Mesendoderm (in vitro differentiated cells): Measurements from ENCODE around the gene TSPEAR.
"Not testable (repeated sequence)": the region's sequence is repeated elsewhere in the genome, so short reads cannot be mapped to it uniquely, and the experiment has no call there.

Experiments used
- DNase-seq: peaks from one replicate; pipeline ENCODE4 v3.0.0; 2013
- H2AK5ac ChIP-seq: 2 replicates; pipeline ENCODE4 v1.6.1; 2013; ENCODE audit warnings: low read length, inconsistent platforms
- H2BK120ac ChIP-seq: 2 replicates; pipeline ENCODE4 v1.6.1; 2013; ENCODE audit warnings: low read depth, mild to moderate bottlenecking, low read length, moderate library complexity, mixed read lengths
- H2BK15ac ChIP-seq: replicated peaks from 2 replicates; pipeline ENCODE4 v1.6.1; 2013; ENCODE audit warnings: low read depth, mild to moderate bottlenecking, moderate library complexity
- H2BK5ac ChIP-seq: 2 replicates; pipeline ENCODE4 v1.6.1; 2013; ENCODE audit warnings: low read length, inconsistent platforms
- H3K18ac ChIP-seq: 2 replicates; pipeline ENCODE4 v1.6.1; 2013; ENCODE audit warnings: mild to moderate bottlenecking, low read length, mixed read lengths
- H3K23ac ChIP-seq: one replicate; pipeline ENCODE4 v1.6.1; 2013; ENCODE audit warnings: low read length
- H3K27ac ChIP-seq: 2 replicates; pipeline ENCODE4 v1.5.1; 2013; ENCODE audit warnings: low read depth, mild to moderate bottlenecking, inconsistent platforms, low read length, moderate library complexity
- H3K27me3 ChIP-seq: 2 replicates; pipeline ENCODE4 v1.6.1; 2013; ENCODE audit warnings: low read length, control low read depth, mild to moderate bottlenecking, inconsistent platforms; ENCODE audit not compliant: insufficient read depth, poor library complexity
- H3K36me3 ChIP-seq: 2 replicates; pipeline ENCODE4 v1.6.1; 2013; ENCODE audit warnings: low read length, inconsistent platforms; ENCODE audit not compliant: control insufficient read depth, insufficient read depth
- H3K4ac ChIP-seq: one replicate; pipeline ENCODE4 v1.6.1; 2013; ENCODE audit warnings: low read depth, mild to moderate bottlenecking, low read length, moderate library complexity
- H3K4me1 ChIP-seq: 2 replicates; pipeline ENCODE4 v1.6.1; 2013; ENCODE audit warnings: low read depth, low read length, inconsistent platforms; ENCODE audit not compliant: control insufficient read depth
- H3K4me2 ChIP-seq: 2 replicates; pipeline ENCODE4 v1.6.1; 2013; ENCODE audit warnings: low read length
- H3K4me3 ChIP-seq: 2 replicates; pipeline ENCODE4 v1.5.1; 2013; ENCODE audit warnings: mild to moderate bottlenecking, low read length
- H3K56ac ChIP-seq: one replicate; pipeline ENCODE4 v1.6.1; 2013; ENCODE audit warnings: low read length
- H3K79me1 ChIP-seq: 2 replicates; pipeline ENCODE4 v1.6.1; 2013; ENCODE audit warnings: low read length, inconsistent platforms
- H3K79me2 ChIP-seq: 2 replicates; pipeline ENCODE4 v1.6.1; 2013; ENCODE audit warnings: mild to moderate bottlenecking, low read length; ENCODE audit not compliant: control insufficient read depth, insufficient read depth
- H3K9ac ChIP-seq: 2 replicates; pipeline ENCODE4 v1.6.1; 2013; ENCODE audit warnings: low read length, inconsistent platforms
- H4K5ac ChIP-seq: one replicate; pipeline ENCODE4 v1.6.1; 2013; ENCODE audit warnings: low read length
- H4K8ac ChIP-seq: one replicate; pipeline ENCODE4 v1.6.1; 2013; ENCODE audit warnings: low read depth, mild to moderate bottlenecking, control low read depth, low read length, moderate library complexity
- WGBS: extraction: QIAGEN DNeasy Blood & Tissue Kit; methylation state at CpG from one replicate; pipeline ENCODE4 v1.1.7; 2013; ENCODE audit warnings: low lambda C conversion rate, missing lambda C conversion rate; ENCODE audit not compliant: insufficient coverage; ENCODE audit errors: extremely low coverage; 5-methylcytosine and 5-hydroxymethylcytosine counted together

Gene TSPEAR

DNA sequence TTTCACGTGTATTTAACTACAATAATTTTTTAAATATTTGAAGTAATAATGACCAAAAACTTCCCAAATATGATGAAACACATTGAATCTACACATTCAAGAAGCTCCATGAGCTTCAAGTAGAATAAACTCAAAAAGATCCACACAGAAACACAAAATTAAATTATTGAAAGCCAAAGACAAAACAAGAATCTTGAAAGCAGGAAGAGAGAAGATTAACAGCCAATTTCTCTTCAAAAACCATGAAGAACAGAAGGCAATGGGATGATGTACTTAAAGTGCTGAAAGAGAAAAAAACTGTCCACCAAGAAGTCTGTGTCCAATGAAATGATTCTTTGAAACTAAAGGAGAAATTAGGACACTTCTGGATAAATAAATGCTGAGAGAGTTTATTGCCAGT lies 79.3 kb downstream of the TSPEAR start:
- H3K18ac ChIP-seq: no peak overlapping the region
- H3K9ac ChIP-seq: no peak overlapping the region
- H3K27ac ChIP-seq: no peak overlapping the region
- DNase-seq: no peak
- H3K56ac ChIP-seq: no peak overlapping the region
- no peaks in the 10 kb centered on the region for H3K36me3 ChIP-seq
- no peaks in the 10 kb centered on the region for H3K79me1 ChIP-seq
- no peak overlapping the region for H3K4me2 ChIP-seq
- no peak overlapping the region for H2BK120ac ChIP-seq
- no peak overlapping the region for H2BK15ac ChIP-seq
- no peak overlapping the region for H4K5ac ChIP-seq
- H3K4ac ChIP-seq: no peak overlapping the region
- no peak overlapping the region for H4K8ac ChIP-seq
- no peak overlapping the region for H2AK5ac ChIP-seq
- no CpG with 5 or more reads among the region's 1 CpG for WGBS
- no peaks in the 10 kb centered on the region for H3K4me1 ChIP-seq
- no peak overlapping the region for H2BK5ac ChIP-seq
- no peak overlapping the region for H3K4me3 ChIP-seq
- no peaks in the 10 kb centered on the region for H3K27me3 ChIP-seq
- H3K23ac ChIP-seq: no peak overlapping the region
- H3K79me2 ChIP-seq: no peaks in the 10 kb centered on the region

DNA sequence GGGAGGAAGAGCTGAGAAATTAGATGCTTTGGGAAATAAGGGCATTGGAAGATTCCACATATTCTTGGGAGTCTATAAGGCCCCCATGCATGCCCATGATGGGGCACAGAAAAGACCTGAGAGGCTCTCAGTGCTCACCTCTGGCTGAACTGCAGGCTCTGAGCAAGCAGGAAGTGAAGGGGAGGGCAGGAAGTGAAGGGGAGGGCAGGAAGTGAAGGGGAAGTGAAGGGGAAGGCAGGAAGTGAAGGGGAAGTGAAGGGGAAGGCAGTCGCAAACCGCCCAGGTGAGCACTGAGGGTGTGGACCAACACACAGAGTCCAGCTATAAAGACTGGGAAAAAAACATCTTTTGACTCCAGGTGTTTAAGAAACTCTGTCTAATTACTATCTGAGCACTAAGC lies 80.9 kb downstream of the TSPEAR start:
- H3K23ac ChIP-seq: no peak overlapping the region
- no peak for DNase-seq
- no peak overlapping the region for H3K4me2 ChIP-seq
- H2BK15ac ChIP-seq: no peak overlapping the region
- H2AK5ac ChIP-seq: no peak overlapping the region
- no peak overlapping the region for H3K4me3 ChIP-seq
- no peaks in the 10 kb centered on the region for H3K4me1 ChIP-seq
- WGBS: no CpG with 5 or more reads among the region's 2 CpGs
- H3K79me2 ChIP-seq: no peaks in the 10 kb centered on the region
- H2BK120ac ChIP-seq: no peak overlapping the region
- no peak overlapping the region for H3K4ac ChIP-seq
- no peaks in the 10 kb centered on the region for H3K27me3 ChIP-seq
- no peak overlapping the region for H4K5ac ChIP-seq
- H3K36me3 ChIP-seq: no peaks in the 10 kb centered on the region
- no peak overlapping the region for H2BK5ac ChIP-seq
- no peak overlapping the region for H3K18ac ChIP-seq
- no peak overlapping the region for H3K27ac ChIP-seq
- H3K9ac ChIP-seq: no peak overlapping the region
- H3K79me1 ChIP-seq: no peaks in the 10 kb centered on the region
- no peak overlapping the region for H3K56ac ChIP-seq
- no peak overlapping the region for H4K8ac ChIP-seq

DNA sequence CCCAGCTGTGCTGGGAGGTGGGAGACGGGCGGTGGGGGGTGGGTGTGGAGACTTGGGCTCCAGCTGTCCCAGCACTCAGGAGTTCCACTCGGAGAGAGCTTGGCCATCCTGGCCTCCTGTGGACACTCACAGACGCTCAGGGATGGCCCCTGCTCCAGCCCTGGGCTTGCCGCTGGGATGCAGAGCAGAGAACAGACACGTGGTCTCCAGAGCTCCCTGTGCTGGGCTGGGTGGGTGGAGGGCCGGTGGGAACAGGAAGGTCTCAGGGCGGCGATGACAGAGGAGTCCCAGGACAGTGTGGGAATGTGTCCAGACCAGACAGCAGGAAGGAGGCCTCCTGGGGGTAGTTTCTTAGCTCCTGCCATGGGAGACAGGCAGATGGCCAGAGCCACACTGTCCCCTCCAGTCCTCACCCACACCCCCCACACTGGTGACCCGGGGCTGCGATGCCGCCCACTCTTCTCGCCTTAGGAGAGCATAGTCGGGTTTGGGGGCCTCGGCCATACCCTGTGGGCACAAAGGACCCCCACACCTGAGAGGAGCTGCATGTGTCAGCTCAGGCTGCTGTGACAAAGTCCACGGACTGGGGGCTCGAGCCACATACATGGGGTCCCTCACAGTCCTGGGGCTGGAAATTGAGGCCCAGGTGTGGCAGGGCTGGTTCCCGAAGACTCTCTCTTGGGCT lies 82.5 kb downstream of the TSPEAR start:
- Histone ChIP-seq H3K79me1 (no peaks in the 10 kb centered on the region), H2BK120ac (no peak overlapping the region)

DNA sequence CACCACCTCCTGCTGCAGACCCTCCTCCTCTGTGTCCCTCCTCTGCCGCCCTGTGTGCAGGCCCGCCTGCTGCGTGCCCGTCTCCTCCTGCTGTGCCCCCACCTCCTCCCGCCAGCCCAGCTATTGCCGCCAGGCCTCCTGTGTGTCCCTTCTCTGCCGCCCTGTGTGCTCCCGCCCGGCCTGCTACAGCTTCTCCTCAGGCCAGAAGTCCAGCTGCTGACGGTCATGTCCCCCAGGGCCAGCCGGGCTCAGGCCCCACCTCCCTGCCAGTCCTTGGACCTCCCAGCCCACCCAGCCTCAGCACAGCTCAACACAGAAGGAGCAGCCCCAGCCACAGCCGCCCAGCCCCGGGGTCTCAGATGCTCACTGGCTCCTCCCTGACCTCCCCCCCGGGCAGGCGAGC lies 83.5 kb downstream of the TSPEAR start:
- not testable (repeated sequence) for H3K79me2 ChIP-seq, DNase-seq, H3K4ac ChIP-seq, H3K27me3 ChIP-seq, H3K36me3 ChIP-seq, H2BK5ac ChIP-seq, H4K5ac ChIP-seq, H3K56ac ChIP-seq, H2AK5ac ChIP-seq, H2BK15ac ChIP-seq, H3K4me1 ChIP-seq, H3K23ac ChIP-seq, H3K79me1 ChIP-seq, H3K9ac ChIP-seq, H3K4me3 ChIP-seq, H2BK120ac ChIP-seq, H4K8ac ChIP-seq, H3K4me2 ChIP-seq, H3K27ac ChIP-seq, H3K18ac ChIP-seq
- WGBS: no CpG with 5 or more reads among the region's 15 CpGs

More for the DNA sequence above, 82.5 kb downstream of the TSPEAR start:
- Histone ChIP-seq H3K27ac (no peak overlapping the region), H3K18ac (no peak overlapping the region), H3K36me3 (no peaks in the 10 kb centered on the region), H3K4me1 (no peaks in the 10 kb centered on the region), H3K4me3 (no peak overlapping the region), H3K4me2 (no peak overlapping the region), H3K9ac (no peak overlapping the region), H3K27me3 (no peaks in the 10 kb centered on the region), H2BK5ac (no peak overlapping the region), H3K4ac (no peak overlapping the region), H4K8ac (no peak overlapping the region), H3K23ac (no peak overlapping the region), H3K79me2 (no peaks in the 10 kb centered on the region), H2BK15ac (no peak overlapping the region), H3K56ac (no peak overlapping the region), H2AK5ac (no peak overlapping the region), H4K5ac (no peak overlapping the region)
- WGBS: no CpG with 5 or more reads among the region's 18 CpGs
- no peak for DNase-seq

DNA sequence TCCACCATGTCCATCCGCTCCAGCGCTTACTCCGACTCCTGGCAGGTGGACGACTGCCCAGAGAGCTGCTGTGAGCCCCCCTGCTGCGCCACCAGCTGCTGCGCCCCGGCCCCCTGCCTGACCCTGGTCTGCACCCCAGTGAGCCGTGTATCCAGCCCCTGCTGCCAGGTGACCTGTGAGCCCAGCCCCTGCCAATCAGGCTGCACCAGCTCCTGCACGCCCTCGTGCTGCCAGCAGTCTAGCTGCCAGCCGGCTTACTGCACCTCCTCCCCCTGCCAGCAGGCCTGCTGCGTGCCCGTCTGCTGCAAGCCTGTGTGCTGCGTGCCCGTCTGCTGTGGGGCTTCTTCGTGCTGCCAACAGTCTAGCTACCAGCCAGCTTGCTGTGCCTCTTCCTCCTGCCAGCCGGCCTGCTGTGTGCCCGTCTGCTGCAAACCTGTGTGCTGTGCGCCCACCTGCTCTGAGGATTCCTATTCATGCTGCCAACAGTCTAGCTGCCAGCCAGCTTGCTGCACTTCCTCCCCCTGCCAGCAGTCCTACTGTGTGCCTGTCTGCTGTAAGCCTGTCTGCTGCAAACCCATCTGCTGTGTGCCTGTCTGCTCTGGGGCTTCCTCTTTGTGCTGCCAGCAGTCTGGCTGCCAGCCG lies 84.1 kb downstream of the TSPEAR start:
- not testable (repeated sequence) for H2AK5ac ChIP-seq, H3K79me1 ChIP-seq, H3K4me2 ChIP-seq, H3K27ac ChIP-seq, DNase-seq, H3K23ac ChIP-seq, H3K4me3 ChIP-seq, H4K5ac ChIP-seq, H3K18ac ChIP-seq, H3K27me3 ChIP-seq, H4K8ac ChIP-seq, H3K36me3 ChIP-seq, H3K56ac ChIP-seq, H3K4ac ChIP-seq, H2BK120ac ChIP-seq, H2BK15ac ChIP-seq, H3K9ac ChIP-seq, H3K4me1 ChIP-seq, H2BK5ac ChIP-seq, H3K79me2 ChIP-seq
- no CpG with 5 or more reads among the region's 20 CpGs for WGBS
